ENCODE data around the gene ACSL1.

The ACSL1 gene

GRCh38 chr4:184850431-184851199 is 24.8 kb upstream of the ACSL1 start:
- no peak for DNase-seq (ENCODE audit: low spot score)
- TF ChIP-seq CTCF (IDR thresholded peaks at IDR 0.05) = no peak
- H3K27ac ChIP-seq = peak overlapping the region in 1 of 2 donors; percentile 52
- no peak overlapping the region for H3K4me3 ChIP-seq

GRCh38 chr4:184850018-184850417 is 24.2 kb upstream of the ACSL1 start:
- no peak for DNase-seq (ENCODE audit: low spot score)
- H3K4me3 ChIP-seq = no peak overlapping the region
- H3K27ac ChIP-seq = peak overlapping the region in 1 of 2 donors; percentile 52
- no peak for TF ChIP-seq CTCF (IDR thresholded peaks at IDR 0.05)

GRCh38 chr4:184849185-184849584 is 23.4 kb upstream of the ACSL1 start:
- no peak for DNase-seq (ENCODE audit: low spot score)
- Histone ChIP-seq H3K27ac (peak overlapping the region in 1 of 2 donors; percentile 35), H3K4me3 (no peak overlapping the region)
- TF ChIP-seq CTCF (IDR thresholded peaks at IDR 0.05) = no peak

- no peak overlapping the region for H3K4me3 ChIP-seq
- DNase-seq (ENCODE audit: low spot score) = no peak
- peak overlapping the region in 1 of 2 donors; percentile 50 for H3K27ac ChIP-seq
- TF ChIP-seq CTCF (IDR thresholded peaks at IDR 0.05) = no peak
Measured at GRCh38 chr4:184848510-184848909, 22.7 kb upstream of the ACSL1 start.

GRCh38 chr4:184846531-184846930 is 20.8 kb upstream of the ACSL1 start:
- H3K27ac ChIP-seq = no peak overlapping the region
- no peak for TF ChIP-seq CTCF (IDR thresholded peaks at IDR 0.05)
- H3K4me3 ChIP-seq = no peak overlapping the region
- no peak for DNase-seq (ENCODE audit: low spot score)

- Histone ChIP-seq H3K4me3 (no peak overlapping the region), H3K27ac (no peak overlapping the region)
- no peak for TF ChIP-seq CTCF (IDR thresholded peaks at IDR 0.05)
- DNase-seq (ENCODE audit: low spot score) = no peak
Measured at GRCh38 chr4:184845367-184846021, 19.7 kb upstream of the ACSL1 start.

- Histone ChIP-seq H3K4me3 (no peak overlapping the region), H3K27ac (no peak overlapping the region)
- no peak for DNase-seq (ENCODE audit: low spot score)
- no peak for TF ChIP-seq CTCF (IDR thresholded peaks at IDR 0.05)
Measured at GRCh38 chr4:184844742-184845141, 19.0 kb upstream of the ACSL1 start.
